GM23338 (cell line): ENCODE measurements around the gene FOXL2. TPM values are rescaled to one million over a fixed set of nuclear protein-coding genes. Genes with fewer than 3 reads are reported as not detected.

ENCODE experiments used
- ATAC-seq: fragments of 200-7000 bp; cut with Tn5 transposase; 3 replicates; pipeline ENCODE4 v1.9.1; 2020
- DNase-seq: peaks from one replicate; pipeline ENCODE4 v3.0.0-alpha.2; 2015; ENCODE audit warnings: low spot score
- H2AFZ ChIP-seq: fragments of 200-600 bp; sonication (generic); 2 replicates; pipeline ENCODE4 v1.8.0; 2016; ENCODE audit warnings: antibody characterized with exemption, mild to moderate bottlenecking, moderate library complexity
- H3F3A ChIP-seq: fragments of 200-600 bp; sonication (generic); replicated peaks from 2 replicates; pipeline ENCODE4 v1.8.0; 2017; ENCODE audit warnings: antibody characterized with exemption, mixed run types, low read depth
- H3K27ac ChIP-seq: fragments of 200-600 bp; sonication (generic); 2 replicates; pipeline ENCODE4 v1.6.1; 2016; ENCODE audit warnings: low read depth
- H3K27me3 ChIP-seq: fragments of 200-600 bp; sonication (generic); 2 replicates; pipeline ENCODE4 v1.8.0; 2016; ENCODE audit warnings: mild to moderate bottlenecking, mixed run types, moderate library complexity; ENCODE audit not compliant: insufficient read depth
- H3K36me3 ChIP-seq: fragments of 200-600 bp; sonication (generic); 2 replicates; pipeline ENCODE4 v1.8.0; 2016; ENCODE audit warnings: mild to moderate bottlenecking; ENCODE audit not compliant: insufficient read depth
- H3K4me1 ChIP-seq: fragments of 200-600 bp; sonication (generic); 2 replicates; pipeline ENCODE4 v1.8.0; 2016; ENCODE audit warnings: mild to moderate bottlenecking, moderate library complexity; ENCODE audit not compliant: insufficient read depth
- H3K4me2 ChIP-seq: fragments of 200-600 bp; sonication (generic); 2 replicates; pipeline ENCODE4 v1.7.1; 2017; ENCODE audit warnings: mixed run types
- H3K4me3 ChIP-seq: fragments of 200-600 bp; sonication (generic); 2 replicates; pipeline ENCODE4 v1.6.1; 2016; ENCODE audit warnings: mixed run types
- H3K79me2 ChIP-seq: fragments of 200-600 bp; sonication (generic); replicated peaks from 2 replicates; pipeline ENCODE4 v1.8.0; 2017; ENCODE audit warnings: mild to moderate bottlenecking; ENCODE audit not compliant: insufficient read depth
- H3K9me2 ChIP-seq: fragments of 200-600 bp; sonication (generic); 2 replicates; pipeline ENCODE4 v1.8.0; 2017; ENCODE audit not compliant: insufficient read depth
- H4K20me1 ChIP-seq: fragments of 200-600 bp; sonication (generic); replicated peaks from 2 replicates; pipeline ENCODE4 v1.8.0; 2017; ENCODE audit warnings: mild to moderate bottlenecking; ENCODE audit not compliant: insufficient read depth
- H3K27ac Mint-ChIP-seq: 2 replicates; pipeline ENCODE4 v1.8.0; 2020; ENCODE audit warnings: inconsistent platforms, mild to moderate bottlenecking, moderate library complexity, mixed read lengths
- H3K27me3 Mint-ChIP-seq: 3 replicates; pipeline ENCODE4 v1.8.0; 2022; ENCODE audit warnings: low read depth, mild to moderate bottlenecking, moderate library complexity, mixed read lengths, inconsistent platforms; ENCODE audit not compliant: insufficient read depth, poor library complexity
- H3K36me3 Mint-ChIP-seq: 3 replicates; pipeline ENCODE4 v1.8.0; 2021; ENCODE audit warnings: low read depth, mild to moderate bottlenecking, inconsistent platforms, moderate library complexity, mixed read lengths
- H3K4me1 Mint-ChIP-seq: 3 replicates; pipeline ENCODE4 v1.8.0; 2020; ENCODE audit warnings: mild to moderate bottlenecking, inconsistent platforms, mixed read lengths
- H3K4me3 Mint-ChIP-seq: 3 replicates; pipeline ENCODE4 v1.8.0; 2021; ENCODE audit warnings: moderate library complexity, mild to moderate bottlenecking, inconsistent platforms, mixed read lengths
- H3K9me3 Mint-ChIP-seq: 3 replicates; pipeline ENCODE4 v1.8.0; 2020; ENCODE audit warnings: moderate library complexity, mild to moderate bottlenecking, inconsistent platforms, mixed read lengths
- CREB1 ChIP-seq: fragments of 250-450 bp; sonication (Bioruptor Pico); IDR thresholded peaks from 2 replicates; pipeline ENCODE4 v1.5.0; 2020; ENCODE audit warnings: low read depth, mild to moderate bottlenecking, moderate library complexity
- EZH2 ChIP-seq: fragments of 200-600 bp; sonication (generic); IDR thresholded peaks from one replicate; pipeline ENCODE4 v1.8.0; 2017; ENCODE audit warnings: antibody characterized with exemption, mild to moderate bottlenecking, low read depth; ENCODE audit not compliant: unreplicated experiment
- EZH2phosphoT487 ChIP-seq: fragments of 200-600 bp; sonication (generic); IDR thresholded peaks from one replicate; pipeline ENCODE4 v1.8.1; 2018; ENCODE audit warnings: antibody characterized with exemption; ENCODE audit not compliant: unreplicated experiment
- JUNB ChIP-seq: IDR thresholded peaks from one replicate; pipeline ENCODE4 v1.6.1; 2016; ENCODE audit warnings: antibody characterized with exemption; ENCODE audit not compliant: unreplicated experiment
- NANOG ChIP-seq: IDR thresholded peaks from 2 replicates; pipeline ENCODE4 v1.6.1; 2016; ENCODE audit warnings: antibody characterized with exemption, borderline replicate concordance
- POLR2AphosphoS5 ChIP-seq: IDR thresholded peaks from 2 replicates; pipeline ENCODE4 v1.6.1; 2016; ENCODE audit warnings: antibody characterized with exemption, low read depth
- REST ChIP-seq: IDR thresholded peaks from one replicate; pipeline ENCODE4 v1.6.1; 2018; ENCODE audit warnings: antibody characterized with exemption; ENCODE audit not compliant: unreplicated experiment
- STAT1 ChIP-seq: IDR thresholded peaks from one replicate; pipeline ENCODE4 v1.6.1; 2016; ENCODE audit warnings: antibody characterized with exemption; ENCODE audit not compliant: unreplicated experiment
- ZNF114 ChIP-seq: fragments of 250-450 bp; sonication (Bioruptor Pico); IDR thresholded peaks from 2 replicates; pipeline ENCODE4 v1.5.0; 2020; ENCODE audit warnings: mild to moderate bottlenecking, moderate library complexity
- ZNF331 ChIP-seq: fragments of 250-450 bp; sonication (Bioruptor Pico); IDR thresholded peaks from 2 replicates; pipeline ENCODE4 v1.5.0; 2020; ENCODE audit warnings: low read depth, mild to moderate bottlenecking, moderate library complexity
- polyA plus RNA-seq: library from polyadenylated mRNA; unstranded; fragments of >200 nt; fragmentation: Nextera tagmentation; extraction: Ambion mirVana; gene quantifications from 2 replicates; pipeline ENCODE4 v1.2.1, GENCODE V29; 2016
- total RNA-seq: library from RNA; depleted of rRNA; stranded (reverse); fragments of >200 nt; shearing (Covaris generic); gene quantifications from 2 replicates; pipeline ENCODE4 v1.2.3, GENCODE V29; 2014
- TF ChIP-seq, protein P1 (sequence below): fragments of 250-450 bp; sonication (Bioruptor Pico); IDR thresholded peaks from 2 replicates; pipeline ENCODE4 v1.5.0; 2020; ENCODE audit warnings: mild to moderate bottlenecking, moderate library complexity
- TF ChIP-seq, protein P2 (sequence below), 2 experiments: fragments of 200-600 bp in 1 of 2; sonication (generic) in 1 of 2; conservative IDR thresholded peaks; 2 replicates each; pipeline versions ENCODE4 v1.5.1 to v1.6.1; 2016 to 2017; ENCODE audit warnings: antibody characterized with exemption in 2 of 2, low read depth in 2 of 2, mild to moderate bottlenecking in 2 of 2, moderate library complexity in 1 of 2

FOXL2 gene
- total and polyA plus RNA-seq, 2 experiments from 2014 or later, result 0.89 to 3.5 TPM

- Histone ChIP-seq H3K9me2 (no peaks in the 10 kb centered on the region), H4K20me1 (no peaks in the 10 kb centered on the region), H3K79me2 (no peaks in the 10 kb centered on the region), H3K4me3 (no peak overlapping the region), H3K36me3 (no peaks in the 10 kb centered on the region), H3K4me2 (no peak overlapping the region), H3K27ac (no peak overlapping the region), H3F3A (no peaks in the 10 kb centered on the region), H3K27me3 (no peaks in the 10 kb centered on the region), H2AFZ (no peak overlapping the region), H3K4me1 (no peaks in the 10 kb centered on the region)
- Mint-ChIP-seq H3K36me3 (no peaks in the 10 kb centered on the region), H3K9me3 (no peaks in the 10 kb centered on the region; the same call in 2 of the 3 replicates), H3K4me3 (no peak overlapping the region), H3K27ac (no peak overlapping the region), H3K4me1 (no peaks in the 10 kb centered on the region), H3K27me3 (no peaks in the 10 kb centered on the region)
- DNase-seq (no peak), ATAC-seq (no peak)
- TF ChIP-seq NANOG, result no peak
- no peak for TF ChIP-seq CREB1 (CRISPR knock-in tag)
- TF ChIP-seq EZH2phosphoT487, result no peak
- no peak for TF ChIP-seq REST
- TF ChIP-seq, protein P1, sequence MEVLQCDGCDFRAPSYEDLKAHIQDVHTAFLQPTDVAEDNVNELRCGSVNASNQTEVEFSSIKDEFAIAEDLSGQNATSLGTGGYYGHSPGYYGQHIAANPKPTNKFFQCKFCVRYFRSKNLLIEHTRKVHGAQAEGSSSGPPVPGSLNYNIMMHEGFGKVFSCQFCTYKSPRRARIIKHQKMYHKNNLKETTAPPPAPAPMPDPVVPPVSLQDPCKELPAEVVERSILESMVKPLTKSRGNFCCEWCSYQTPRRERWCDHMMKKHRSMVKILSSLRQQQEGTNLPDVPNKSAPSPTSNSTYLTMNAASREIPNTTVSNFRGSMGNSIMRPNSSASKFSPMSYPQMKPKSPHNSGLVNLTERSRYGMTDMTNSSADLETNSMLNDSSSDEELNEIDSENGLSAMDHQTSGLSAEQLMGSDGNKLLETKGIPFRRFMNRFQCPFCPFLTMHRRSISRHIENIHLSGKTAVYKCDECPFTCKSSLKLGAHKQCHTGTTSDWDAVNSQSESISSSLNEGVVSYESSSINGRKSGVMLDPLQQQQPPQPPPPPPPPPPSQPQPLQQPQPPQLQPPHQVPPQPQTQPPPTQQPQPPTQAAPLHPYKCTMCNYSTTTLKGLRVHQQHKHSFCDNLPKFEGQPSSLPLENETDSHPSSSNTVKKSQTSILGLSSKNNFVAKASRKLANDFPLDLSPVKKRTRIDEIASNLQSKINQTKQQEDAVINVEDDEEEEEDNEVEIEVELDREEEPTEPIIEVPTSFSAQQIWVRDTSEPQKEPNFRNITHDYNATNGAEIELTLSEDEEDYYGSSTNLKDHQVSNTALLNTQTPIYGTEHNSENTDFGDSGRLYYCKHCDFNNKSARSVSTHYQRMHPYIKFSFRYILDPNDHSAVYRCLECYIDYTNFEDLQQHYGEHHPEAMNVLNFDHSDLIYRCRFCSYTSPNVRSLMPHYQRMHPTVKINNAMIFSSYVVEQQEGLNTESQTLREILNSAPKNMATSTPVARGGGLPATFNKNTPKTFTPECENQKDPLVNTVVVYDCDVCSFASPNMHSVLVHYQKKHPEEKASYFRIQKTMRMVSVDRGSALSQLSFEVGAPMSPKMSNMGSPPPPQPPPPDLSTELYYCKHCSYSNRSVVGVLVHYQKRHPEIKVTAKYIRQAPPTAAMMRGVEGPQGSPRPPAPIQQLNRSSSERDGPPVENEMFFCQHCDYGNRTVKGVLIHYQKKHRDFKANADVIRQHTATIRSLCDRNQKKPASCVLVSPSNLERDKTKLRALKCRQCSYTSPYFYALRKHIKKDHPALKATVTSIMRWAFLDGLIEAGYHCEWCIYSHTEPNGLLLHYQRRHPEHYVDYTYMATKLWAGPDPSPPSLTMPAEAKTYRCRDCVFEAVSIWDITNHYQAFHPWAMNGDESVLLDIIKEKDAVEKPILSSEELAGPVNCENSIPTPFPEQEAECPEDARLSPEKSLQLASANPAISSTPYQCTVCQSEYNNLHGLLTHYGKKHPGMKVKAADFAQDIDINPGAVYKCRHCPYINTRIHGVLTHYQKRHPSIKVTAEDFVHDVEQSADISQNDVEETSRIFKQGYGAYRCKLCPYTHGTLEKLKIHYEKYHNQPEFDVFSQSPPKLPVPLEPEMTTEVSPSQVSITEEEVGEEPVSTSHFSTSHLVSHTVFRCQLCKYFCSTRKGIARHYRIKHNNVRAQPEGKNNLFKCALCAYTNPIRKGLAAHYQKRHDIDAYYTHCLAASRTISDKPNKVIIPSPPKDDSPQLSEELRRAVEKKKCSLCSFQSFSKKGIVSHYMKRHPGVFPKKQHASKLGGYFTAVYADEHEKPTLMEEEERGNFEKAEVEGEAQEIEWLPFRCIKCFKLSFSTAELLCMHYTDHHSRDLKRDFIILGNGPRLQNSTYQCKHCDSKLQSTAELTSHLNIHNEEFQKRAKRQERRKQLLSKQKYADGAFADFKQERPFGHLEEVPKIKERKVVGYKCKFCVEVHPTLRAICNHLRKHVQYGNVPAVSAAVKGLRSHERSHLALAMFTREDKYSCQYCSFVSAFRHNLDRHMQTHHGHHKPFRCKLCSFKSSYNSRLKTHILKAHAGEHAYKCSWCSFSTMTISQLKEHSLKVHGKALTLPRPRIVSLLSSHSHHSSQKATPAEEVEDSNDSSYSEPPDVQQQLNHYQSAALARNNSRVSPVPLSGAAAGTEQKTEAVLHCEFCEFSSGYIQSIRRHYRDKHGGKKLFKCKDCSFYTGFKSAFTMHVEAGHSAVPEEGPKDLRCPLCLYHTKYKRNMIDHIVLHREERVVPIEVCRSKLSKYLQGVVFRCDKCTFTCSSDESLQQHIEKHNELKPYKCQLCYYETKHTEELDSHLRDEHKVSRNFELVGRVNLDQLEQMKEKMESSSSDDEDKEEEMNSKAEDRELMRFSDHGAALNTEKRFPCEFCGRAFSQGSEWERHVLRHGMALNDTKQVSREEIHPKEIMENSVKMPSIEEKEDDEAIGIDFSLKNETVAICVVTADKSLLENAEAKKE (CRISPR knock-in tag), result no peak
- no peak for TF ChIP-seq EZH2
- TF ChIP-seq, protein P2, sequence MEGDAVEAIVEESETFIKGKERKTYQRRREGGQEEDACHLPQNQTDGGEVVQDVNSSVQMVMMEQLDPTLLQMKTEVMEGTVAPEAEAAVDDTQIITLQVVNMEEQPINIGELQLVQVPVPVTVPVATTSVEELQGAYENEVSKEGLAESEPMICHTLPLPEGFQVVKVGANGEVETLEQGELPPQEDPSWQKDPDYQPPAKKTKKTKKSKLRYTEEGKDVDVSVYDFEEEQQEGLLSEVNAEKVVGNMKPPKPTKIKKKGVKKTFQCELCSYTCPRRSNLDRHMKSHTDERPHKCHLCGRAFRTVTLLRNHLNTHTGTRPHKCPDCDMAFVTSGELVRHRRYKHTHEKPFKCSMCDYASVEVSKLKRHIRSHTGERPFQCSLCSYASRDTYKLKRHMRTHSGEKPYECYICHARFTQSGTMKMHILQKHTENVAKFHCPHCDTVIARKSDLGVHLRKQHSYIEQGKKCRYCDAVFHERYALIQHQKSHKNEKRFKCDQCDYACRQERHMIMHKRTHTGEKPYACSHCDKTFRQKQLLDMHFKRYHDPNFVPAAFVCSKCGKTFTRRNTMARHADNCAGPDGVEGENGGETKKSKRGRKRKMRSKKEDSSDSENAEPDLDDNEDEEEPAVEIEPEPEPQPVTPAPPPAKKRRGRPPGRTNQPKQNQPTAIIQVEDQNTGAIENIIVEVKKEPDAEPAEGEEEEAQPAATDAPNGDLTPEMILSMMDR (conservative IDR thresholded peaks at IDR 0.05; ENCODE audit: low read depth in 2 of 2), result no peak
- no peak for TF ChIP-seq JUNB
- TF ChIP-seq ZNF114 (CRISPR knock-in tag), result no peak
- TF ChIP-seq POLR2AphosphoS5, result no peak
- no peak for TF ChIP-seq ZNF331 (CRISPR knock-in tag)
- TF ChIP-seq STAT1, result no peak
Observed at GRCh38 chr3:138899351-138899991, 47.5 kb downstream of the FOXL2 start.
